Activated CD4-positive, alpha-beta T cell treated with anti-CD3 and anti-CD28 coated beads, Interleukin-2, Interleukin-4, amounts not matched to agents 100 ng/mL and 50 ng/mL, durations not matched to agents 16 hours and 8 hours (primary cell): ENCODE measurements around the gene NCAPG2.

Experiments used
- DNase-seq: peaks from one replicate; pipeline ENCODE4 v3.0.0-alpha.2; 2020; ENCODE audit warnings: low spot score

Gene NCAPG2

GRCh38 chr7:158601090-158601489 lies 103.5 kb downstream of the NCAPG2 start:
- no peak for DNase-seq

GRCh38 chr7:158596745-158597144 lies 107.9 kb downstream of the NCAPG2 start:
- DNase-seq: no peak

- no peak for DNase-seq
These were observed 108.3 kb downstream of the NCAPG2 start for GRCh38 chr7:158596309-158596708.

DNA sequence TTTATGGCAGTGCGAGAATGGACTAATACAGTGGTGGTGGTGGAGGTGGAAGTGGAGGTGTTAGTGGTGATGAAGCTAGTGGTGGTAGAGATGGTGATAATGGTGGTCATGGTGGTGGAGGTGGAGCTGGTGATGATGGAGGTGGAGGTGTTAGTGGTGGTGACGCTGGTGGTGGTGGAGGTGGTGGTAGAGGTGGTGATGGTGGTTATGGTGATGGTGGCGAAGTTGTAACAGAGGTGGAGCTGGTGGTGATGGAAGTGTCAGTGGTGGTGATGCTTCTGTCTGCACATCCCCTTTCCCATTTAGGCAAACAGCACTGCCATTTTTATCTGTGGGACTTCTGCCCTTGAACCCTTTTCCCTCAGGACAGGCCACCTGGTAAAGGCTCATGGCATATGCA lies 109.5 kb downstream of the NCAPG2 start:
- DNase-seq: no peak

DNA sequence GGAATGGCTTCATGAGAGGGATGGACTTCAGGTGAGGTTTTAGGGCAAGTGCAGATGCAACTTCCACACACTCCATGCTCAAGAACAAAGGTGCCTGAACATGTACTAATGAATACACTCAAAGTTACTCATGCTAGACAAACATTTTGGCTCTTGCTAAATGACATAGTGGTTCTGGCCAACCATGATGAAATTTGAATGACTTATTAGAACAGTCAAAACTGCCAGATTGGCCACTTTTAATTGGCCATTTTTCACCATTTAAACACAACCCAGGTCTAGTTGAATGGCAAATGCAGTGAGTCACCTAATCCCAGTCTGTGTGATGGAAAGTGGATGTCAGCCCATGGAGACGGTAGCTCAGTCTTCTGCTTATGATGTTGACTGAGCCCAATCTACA lies 112.1 kb downstream of the NCAPG2 start:
- DNase-seq: no peak

DNA sequence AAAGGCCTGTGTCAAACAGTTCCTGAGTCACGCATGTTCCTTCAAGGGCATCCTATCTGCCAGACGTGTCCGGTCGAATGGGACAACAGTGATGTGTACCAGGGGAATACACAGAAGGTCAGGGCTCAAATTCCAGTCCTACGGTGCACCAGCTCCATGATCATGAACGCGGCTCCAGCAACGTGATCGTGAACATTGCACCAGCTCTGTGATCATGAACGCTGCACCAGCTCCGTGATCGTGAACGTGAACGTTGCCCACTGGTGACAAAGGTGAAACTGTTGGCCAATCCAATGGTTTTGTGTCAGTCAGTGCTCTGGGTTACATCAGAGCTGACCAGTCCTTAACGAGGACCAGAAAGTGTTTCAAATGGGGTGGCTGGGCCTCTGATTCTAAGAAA lies 112.7 kb downstream of the NCAPG2 start:
- no peak for DNase-seq

GRCh38 chr7:158590181-158590530 lies 114.4 kb downstream of the NCAPG2 start:
- DNase-seq: no peak

GRCh38 chr7:158589653-158590052 lies 115.0 kb downstream of the NCAPG2 start:
- no peak for DNase-seq

GRCh38 chr7:158588878-158589442 lies 115.6 kb downstream of the NCAPG2 start:
- DNase-seq: no peak

- DNase-seq: no peak
These were observed 116.3 kb downstream of the NCAPG2 start for GRCh38 chr7:158588085-158588877.

- DNase-seq: peak; percentile 44
These were observed 117.2 kb downstream of the NCAPG2 start, which contains the start of gene PTPRN2 for GRCh38 chr7:158587162-158588084. Gene PTPRN2 (minus strand): TSS chr7:158587823.

GRCh38 chr7:158586499-158587161 lies 118.0 kb downstream of the NCAPG2 start:
- no peak for DNase-seq

GRCh38 chr7:158585721-158586498 lies 118.7 kb downstream of the NCAPG2 start:
- DNase-seq: no peak

- DNase-seq: no peak
These were observed 120.2 kb downstream of the NCAPG2 start for GRCh38 chr7:158584407-158584806.

DNA sequence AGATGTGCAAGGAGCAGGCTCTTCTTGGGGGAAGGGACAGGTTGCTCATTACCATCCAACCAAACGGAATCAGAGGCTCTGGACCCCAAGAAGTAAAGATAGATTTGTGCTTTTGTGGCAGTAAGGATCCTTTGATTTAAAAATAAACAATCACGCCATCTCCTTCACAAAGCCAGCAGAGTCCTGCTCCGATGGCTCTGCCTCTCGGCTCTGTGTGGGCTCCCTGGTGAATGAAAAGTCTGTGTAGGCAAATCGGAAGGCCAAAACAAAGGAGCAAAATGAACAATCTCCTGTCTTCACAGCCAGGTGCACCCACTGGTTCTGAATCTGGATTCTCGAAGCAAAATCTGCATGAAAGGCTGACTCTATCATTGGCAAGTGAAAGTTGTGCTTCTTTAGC lies 120.8 kb downstream of the NCAPG2 start:
- no peak for DNase-seq

GRCh38 chr7:158583143-158583542 lies 121.5 kb downstream of the NCAPG2 start:
- no peak for DNase-seq

GRCh38 chr7:158582089-158582456 lies 122.5 kb downstream of the NCAPG2 start:
- no peak for DNase-seq

GRCh38 chr7:158581440-158582088 lies 123.0 kb downstream of the NCAPG2 start:
- no peak for DNase-seq
